Measurements from ENCODE around the gene CDSN.

CDSN gene

DNA sequence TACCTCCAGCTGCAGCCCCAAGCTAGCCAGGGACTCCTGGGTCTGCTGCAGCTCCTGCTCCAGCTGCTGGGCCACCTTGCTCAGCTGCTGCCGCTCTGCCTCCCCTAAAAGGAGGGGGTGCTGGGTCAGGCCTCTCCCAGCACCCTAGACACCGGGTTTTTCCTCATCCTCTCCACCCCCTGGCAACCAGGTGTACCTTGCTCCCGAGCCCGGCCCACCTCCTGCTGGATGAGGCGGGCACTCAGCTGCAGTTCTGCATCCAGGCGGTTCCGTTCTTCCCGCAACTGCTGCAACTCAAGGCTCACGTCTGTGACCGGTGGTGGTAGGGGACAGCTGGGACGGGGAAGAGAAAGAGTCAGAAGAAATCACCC is 24.7 kb upstream of the CDSN start:
- Histone ChIP-seq H3K9ac (ENCODE audit: low read depth, low read length, poor library complexity, severe bottlenecking) (no peak overlapping the region), H3K4me3 (ENCODE audit: low read length, poor library complexity, severe bottlenecking) (no peak overlapping the region), H4K20me1 (ENCODE audit: insufficient read depth, low read length, poor library complexity, severe bottlenecking) (no peaks in the 10 kb centered on the region), H3F3A (ENCODE audit: low read depth) (no peaks in the 10 kb centered on the region), H2AFZ (ENCODE audit: low read length) (no peak overlapping the region), H3K9me3 (ENCODE audit: insufficient read depth, low read depth, low read length) (no peaks in the 10 kb centered on the region), H3K4me1 (ENCODE audit: insufficient read depth, low read length, poor library complexity, severe bottlenecking) (no peaks in the 10 kb centered on the region), H3K27me3 (ENCODE audit: insufficient read depth, low read length, poor library complexity, severe bottlenecking) (no peaks in the 10 kb centered on the region), H3K4me2 (ENCODE audit: low read depth, low read length, poor library complexity, severe bottlenecking) (no peak overlapping the region), H3K9me2 (replicated peaks; ENCODE audit: low read depth, low read length) (no peaks in the 10 kb centered on the region), H3K36me3 (ENCODE audit: insufficient read depth, low read length) (no peaks in the 10 kb centered on the region), H3K79me2 (ENCODE audit: insufficient read depth, low read length) (no peaks in the 10 kb centered on the region)
- TF ChIP-seq, protein P1, sequence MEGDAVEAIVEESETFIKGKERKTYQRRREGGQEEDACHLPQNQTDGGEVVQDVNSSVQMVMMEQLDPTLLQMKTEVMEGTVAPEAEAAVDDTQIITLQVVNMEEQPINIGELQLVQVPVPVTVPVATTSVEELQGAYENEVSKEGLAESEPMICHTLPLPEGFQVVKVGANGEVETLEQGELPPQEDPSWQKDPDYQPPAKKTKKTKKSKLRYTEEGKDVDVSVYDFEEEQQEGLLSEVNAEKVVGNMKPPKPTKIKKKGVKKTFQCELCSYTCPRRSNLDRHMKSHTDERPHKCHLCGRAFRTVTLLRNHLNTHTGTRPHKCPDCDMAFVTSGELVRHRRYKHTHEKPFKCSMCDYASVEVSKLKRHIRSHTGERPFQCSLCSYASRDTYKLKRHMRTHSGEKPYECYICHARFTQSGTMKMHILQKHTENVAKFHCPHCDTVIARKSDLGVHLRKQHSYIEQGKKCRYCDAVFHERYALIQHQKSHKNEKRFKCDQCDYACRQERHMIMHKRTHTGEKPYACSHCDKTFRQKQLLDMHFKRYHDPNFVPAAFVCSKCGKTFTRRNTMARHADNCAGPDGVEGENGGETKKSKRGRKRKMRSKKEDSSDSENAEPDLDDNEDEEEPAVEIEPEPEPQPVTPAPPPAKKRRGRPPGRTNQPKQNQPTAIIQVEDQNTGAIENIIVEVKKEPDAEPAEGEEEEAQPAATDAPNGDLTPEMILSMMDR (conservative IDR thresholded peaks at IDR 0.05; ENCODE audit: low read length) = no peak
- no peak for TF ChIP-seq EZH2phosphoT487 (IDR thresholded peaks at IDR 0.05; ENCODE audit: borderline replicate concordance)

DNA sequence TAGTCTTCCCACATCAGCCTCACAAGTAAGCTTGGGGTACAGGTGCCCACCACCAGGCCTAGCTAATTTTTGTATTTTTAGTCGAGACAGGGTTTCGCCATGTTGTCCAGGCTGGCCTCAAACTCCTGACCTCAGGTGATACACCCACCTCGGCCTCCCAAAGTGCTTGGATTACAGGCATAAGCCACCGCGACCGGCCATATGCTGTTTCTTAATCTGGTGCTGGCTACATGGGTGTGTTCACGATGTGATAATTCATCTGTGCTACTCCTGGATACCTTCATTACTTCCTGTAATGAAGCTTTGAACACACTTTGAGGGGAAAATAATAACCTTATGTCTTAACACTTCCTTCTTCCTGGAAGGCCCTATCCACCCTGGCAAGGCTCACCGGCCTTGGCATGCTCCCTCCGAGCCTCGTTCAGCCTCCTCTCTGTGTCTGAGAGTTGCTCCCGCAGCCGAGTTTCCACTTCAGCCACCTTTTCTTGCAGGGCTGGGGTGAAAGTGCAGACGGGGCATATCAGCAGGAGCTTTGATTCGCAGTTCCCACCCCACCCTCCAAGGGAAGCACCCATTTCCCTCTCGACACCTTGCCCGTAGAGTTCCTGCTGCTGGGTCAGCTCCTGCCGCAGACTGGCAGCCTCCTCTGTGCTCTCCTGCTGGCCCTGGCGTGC is 24.2 kb upstream of the CDSN start:
- no peaks in the 10 kb centered on the region for H3F3A ChIP-seq (ENCODE audit: low read depth)
- H3K4me1 ChIP-seq (ENCODE audit: insufficient read depth, low read length, poor library complexity, severe bottlenecking) = no peaks in the 10 kb centered on the region
- H2AFZ ChIP-seq (ENCODE audit: low read length) = no peak overlapping the region
- H3K9me2 ChIP-seq (replicated peaks; ENCODE audit: low read depth, low read length) = no peaks in the 10 kb centered on the region
- TF ChIP-seq EZH2phosphoT487 (IDR thresholded peaks at IDR 0.05; ENCODE audit: borderline replicate concordance) = no peak
- TF ChIP-seq, protein P1 (conservative IDR thresholded peaks at IDR 0.05; ENCODE audit: low read length) = no peak
- H3K79me2 ChIP-seq (ENCODE audit: insufficient read depth, low read length) = no peaks in the 10 kb centered on the region
- no peaks in the 10 kb centered on the region for H3K36me3 ChIP-seq (ENCODE audit: insufficient read depth, low read length)
- H4K20me1 ChIP-seq (ENCODE audit: insufficient read depth, low read length, poor library complexity, severe bottlenecking) = no peaks in the 10 kb centered on the region
- no peaks in the 10 kb centered on the region for H3K27me3 ChIP-seq (ENCODE audit: insufficient read depth, low read length, poor library complexity, severe bottlenecking)
- H3K4me3 ChIP-seq (ENCODE audit: low read length, poor library complexity, severe bottlenecking) = no peak overlapping the region
- no peak overlapping the region for H3K9ac ChIP-seq (ENCODE audit: low read depth, low read length, poor library complexity, severe bottlenecking)
- H3K4me2 ChIP-seq (ENCODE audit: low read depth, low read length, poor library complexity, severe bottlenecking) = no peak overlapping the region
- no peaks in the 10 kb centered on the region for H3K9me3 ChIP-seq (ENCODE audit: insufficient read depth, low read depth, low read length)

DNA sequence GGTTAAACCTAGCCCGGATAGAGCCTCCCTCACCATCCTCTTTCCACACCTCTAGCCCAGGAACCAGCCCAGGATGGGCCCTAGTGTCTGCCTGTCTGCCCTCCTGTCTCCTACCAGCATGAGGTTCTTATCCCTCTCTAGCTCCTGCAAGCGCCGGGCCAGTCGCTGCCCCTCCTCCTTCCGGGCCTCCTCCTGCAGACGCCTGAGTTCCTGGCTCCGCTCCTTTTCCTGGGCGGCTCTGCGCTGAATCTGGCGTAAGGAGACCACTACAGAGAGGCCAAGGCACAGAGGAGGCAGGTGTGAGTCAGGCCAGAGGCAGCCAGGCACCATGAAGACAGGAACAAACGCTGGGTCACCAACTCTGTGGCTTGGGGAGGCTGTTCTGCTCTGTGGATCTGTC is 22.9 kb upstream of the CDSN start:
- TF ChIP-seq, protein P1 (conservative IDR thresholded peaks at IDR 0.05; ENCODE audit: low read length) = no peak
- no peak for TF ChIP-seq EZH2phosphoT487 (IDR thresholded peaks at IDR 0.05; ENCODE audit: borderline replicate concordance)
- H2AFZ ChIP-seq (ENCODE audit: low read length) = no peak overlapping the region
- H3K27me3 ChIP-seq (ENCODE audit: insufficient read depth, low read length, poor library complexity, severe bottlenecking) = no peaks in the 10 kb centered on the region
- no peaks in the 10 kb centered on the region for H4K20me1 ChIP-seq (ENCODE audit: insufficient read depth, low read length, poor library complexity, severe bottlenecking)
- no peak overlapping the region for H3K4me3 ChIP-seq (ENCODE audit: low read length, poor library complexity, severe bottlenecking)
- no peaks in the 10 kb centered on the region for H3K9me2 ChIP-seq (replicated peaks; ENCODE audit: low read depth, low read length)
- H3K9ac ChIP-seq (ENCODE audit: low read depth, low read length, poor library complexity, severe bottlenecking) = no peak overlapping the region
- H3F3A ChIP-seq (ENCODE audit: low read depth) = no peaks in the 10 kb centered on the region
- H3K4me2 ChIP-seq (ENCODE audit: low read depth, low read length, poor library complexity, severe bottlenecking) = no peak overlapping the region
- no peaks in the 10 kb centered on the region for H3K36me3 ChIP-seq (ENCODE audit: insufficient read depth, low read length)
- H3K79me2 ChIP-seq (ENCODE audit: insufficient read depth, low read length) = no peaks in the 10 kb centered on the region
- H3K9me3 ChIP-seq (ENCODE audit: insufficient read depth, low read depth, low read length) = no peaks in the 10 kb centered on the region
- H3K4me1 ChIP-seq (ENCODE audit: insufficient read depth, low read length, poor library complexity, severe bottlenecking) = no peaks in the 10 kb centered on the region

All from Loucy (cell line).